Epithelial cell of esophagus (primary cell): ENCODE results near the gene DCLK1.

Source experiments
- DNase-seq: peaks from one replicate; pipeline ENCODE4 v3.0.0; 2010; ENCODE audit warnings: low read depth
- H3K4me3 ChIP-seq: 2 replicates; pipeline ENCODE4 v1.5.1; 2011; ENCODE audit warnings: mild to moderate bottlenecking, low read length, control low read depth
- CTCF ChIP-seq: IDR thresholded peaks from 2 replicates; pipeline ENCODE4 v1.5.1; 2011; ENCODE audit warnings: low read depth, mild to moderate bottlenecking, low read length, control low read depth, inconsistent platforms; ENCODE audit not compliant: insufficient read depth; ENCODE audit errors: missing control alignments

The DCLK1 gene

GRCh38 chr13:36090592-36090991, 40.6 kb downstream of the DCLK1 start:
- no peak for TF ChIP-seq CTCF
- no peak overlapping the region for H3K4me3 ChIP-seq
- DNase-seq: no peak

- DNase-seq: no peak
- no peak overlapping the region for H3K4me3 ChIP-seq
- TF ChIP-seq CTCF: no peak
Observed at GRCh38 chr13:36089130-36089647, 42.0 kb downstream of the DCLK1 start.

GRCh38 chr13:36088463-36088862, 42.7 kb downstream of the DCLK1 start:
- H3K4me3 ChIP-seq: no peak overlapping the region
- no peak for TF ChIP-seq CTCF
- no peak for DNase-seq

- no peak overlapping the region for H3K4me3 ChIP-seq
- DNase-seq: peak; percentile 70
- peak; percentile 25 for TF ChIP-seq CTCF
Observed at GRCh38 chr13:36088001-36088400, 43.2 kb downstream of the DCLK1 start.

GRCh38 chr13:36086117-36086516, 45.1 kb downstream of the DCLK1 start:
- TF ChIP-seq CTCF: no peak
- DNase-seq: no peak

GRCh38 chr13:36084131-36084530, 47.1 kb downstream of the DCLK1 start:
- no peak for TF ChIP-seq CTCF
- no peak for DNase-seq
- no peak overlapping the region for H3K4me3 ChIP-seq

More at GRCh38 chr13:36086117-36086516, 45.1 kb downstream of the DCLK1 start:
- no peak overlapping the region for H3K4me3 ChIP-seq

- H3K4me3 ChIP-seq: no peak overlapping the region
- no peak for TF ChIP-seq CTCF
- no peak for DNase-seq
Observed at GRCh38 chr13:36082806-36083205, 48.4 kb downstream of the DCLK1 start.
